CD4-positive, alpha-beta T cell (primary cell): ENCODE measurements around the gene IL31. TPM values are rescaled to one million over a fixed set of nuclear protein-coding genes. Genes with fewer than 3 reads are reported as not detected.
"Not testable (repeated sequence)": the region's sequence is repeated elsewhere in the genome, so short reads cannot be mapped to it uniquely, and the experiment has no call there.

Experiments used
- ATAC-seq: fragments of 200-7000 bp; cut with Tn5 transposase; one replicate; pipeline ENCODE4 v1.10.0; 2022; ENCODE audit warnings: mild to moderate bottlenecking; ENCODE audit not compliant: poor library complexity
- CTCF ChIA-PET: fragments of 350-600 bp; sonication (Branson Sonifier 250); formaldehyde crosslinking; loops from one replicate; lab custom pipeline; 2021; ENCODE audit warnings: antibody characterized with exemption, inconsistent platforms; lab: Charles Lee
- POLR2A ChIA-PET: fragments of 350-600 bp; sonication (Branson Sonifier 250); formaldehyde crosslinking; loops from one replicate; lab custom pipeline; 2021; ENCODE audit warnings: antibody characterized with exemption, inconsistent platforms; lab: Charles Lee
- DNase-seq, 14 experiments: peaks; one replicate each; pipeline ENCODE4 v3.0.0-alpha.2; 2013 to 2020; ENCODE audit warnings: mixed read lengths in 2 of 14
- H3K27ac ChIP-seq, 2 donors: one replicate each; pipeline versions ENCODE4 v1.5.1 to v1.7.0; 2013; ENCODE audit warnings: low read length in 2 of 2, low read depth in 1 of 2, mild to moderate bottlenecking in 1 of 2
- H3K27me3 ChIP-seq, 2 experiments: 1 replicate in 1 of 2; 2 replicates in 1 of 2; pipeline versions ENCODE4 v1.6.1 to v1.7.0; 2013; ENCODE audit warnings: low read length in 2 of 2, control low read depth in 1 of 2, mild to moderate bottlenecking in 1 of 2, moderate library complexity in 1 of 2; ENCODE audit not compliant: insufficient read depth in 2 of 2, control insufficient read depth in 1 of 2
- H3K36me3 ChIP-seq: one replicate; pipeline ENCODE4 v1.6.1; 2013; ENCODE audit warnings: low read length, control low read depth; ENCODE audit not compliant: insufficient read depth
- H3K4me1 ChIP-seq: one replicate; pipeline ENCODE4 v1.6.1; 2013; ENCODE audit warnings: low read length, control low read depth; ENCODE audit not compliant: insufficient read depth
- H3K4me3 ChIP-seq: one replicate; pipeline ENCODE4 v1.5.1; 2013; ENCODE audit warnings: mild to moderate bottlenecking, low read length, moderate library complexity
- H3K9me3 ChIP-seq, 2 experiments: 1 replicate in 1 of 2; 2 replicates in 1 of 2; pipeline versions ENCODE4 v1.6.1 to v1.7.0; 2013; ENCODE audit warnings: low read length in 2 of 2, mild to moderate bottlenecking in 2 of 2, control low read depth in 1 of 2, moderate library complexity in 1 of 2; ENCODE audit not compliant: control insufficient read depth in 1 of 2, insufficient read depth in 1 of 2
- H3K27ac Mint-ChIP-seq: one replicate; pipeline ENCODE4 v1.8.0; 2020; ENCODE audit warnings: mixed read lengths
- H3K27me3 Mint-ChIP-seq: one replicate; pipeline ENCODE4 v1.8.0; 2021; ENCODE audit warnings: mixed read lengths
- H3K36me3 Mint-ChIP-seq: one replicate; pipeline ENCODE4 v1.8.0; 2021; ENCODE audit warnings: low read depth, mixed read lengths
- H3K4me1 Mint-ChIP-seq: one replicate; pipeline ENCODE4 v1.8.0; 2021; ENCODE audit warnings: low read depth, mixed read lengths
- H3K4me3 Mint-ChIP-seq: one replicate; pipeline ENCODE4 v1.8.0; 2020; ENCODE audit warnings: mild to moderate bottlenecking, mixed read lengths
- H3K9me3 Mint-ChIP-seq: one replicate; pipeline ENCODE4 v1.8.0; 2020; ENCODE audit warnings: mixed read lengths
- intact Hi-C, 2 experiments: fragments of 100-400 bp; cut with DNase I in 1 of 2; cut with micrococcal nuclease in 1 of 2; formaldehyde crosslinking; loops; one replicate each; pipeline versions ENCODE4 v1.15.1 to v1.9.0; 2023 to 2025; cut with DNase I, micrococcal nuclease
- total RNA-seq, 174 experiments: library from RNA in 2 of 174; stranded (reverse) in 2 of 174; gene quantifications; one replicate each; pipeline ENCODE4 v1.2.3 and lab custom pipeline; 2021 to 2026
- TF ChIP-seq, protein P1 (sequence below): fragments of 200-600 bp; IDR thresholded peaks from one replicate; pipeline ENCODE4 v1.8.0; 2022; ENCODE audit warnings: antibody characterized with exemption, mild to moderate bottlenecking

IL31 gene
- total RNA-seq, 2 experiments from 2014 or later, result not detected

DNA sequence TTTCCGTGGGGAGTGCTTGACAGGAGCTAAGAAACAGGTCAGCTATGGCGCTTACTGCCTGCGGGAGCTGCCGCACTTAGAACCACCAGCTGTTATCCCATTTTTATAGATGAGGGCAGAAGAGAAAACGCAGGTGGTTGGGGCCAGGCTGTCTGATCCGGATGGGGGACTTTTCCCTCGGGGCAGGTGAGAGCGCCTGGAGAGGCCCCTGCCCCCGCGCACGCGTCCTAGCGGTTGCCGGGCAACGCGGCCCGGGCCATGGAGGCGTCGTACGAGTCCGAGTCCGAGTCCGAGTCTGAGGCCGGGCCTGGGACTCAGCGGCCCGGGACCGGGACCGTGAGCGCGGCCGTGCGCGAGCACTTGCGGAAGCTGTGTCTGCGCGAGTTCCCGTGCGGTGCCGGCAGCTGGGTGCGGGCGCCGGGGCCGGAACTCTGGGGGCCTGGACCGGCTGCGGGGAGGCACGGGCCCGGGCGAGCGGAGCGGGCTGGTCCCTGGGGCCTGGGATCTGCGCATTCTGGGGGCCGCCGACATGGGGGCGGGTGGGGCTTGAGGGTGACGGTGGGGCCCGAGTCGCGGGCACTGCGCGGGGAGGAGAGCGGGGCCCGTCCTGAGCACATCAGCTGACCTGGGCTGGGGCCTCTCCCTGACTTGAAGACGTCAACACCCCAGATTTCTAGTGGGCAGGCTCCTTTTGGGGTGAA, 9.0 kb upstream of the IL31 start, which contains the start of gene LRRC43:
Gene LRRC43 (plus strand): TSS at position 237 of the 701 bp plus-strand sequence. CDS start 22 bp downstream, at position 259.
- POLR2A ChIA-PET, result no interaction called here
- H3K4me3 ChIP-seq, result peak within 1 kb of the TSS; percentile 45
- Mint-ChIP-seq H3K27ac (no peak within 1 kb of the TSS), H3K27me3 (peaks cover 3% of the 10 kb centered on the region), H3K4me3 (peak within 1 kb of the TSS; percentile 78), H3K36me3 (no peaks in the 10 kb centered on the region), H3K9me3 (no peaks in the 10 kb centered on the region), H3K4me1 (peaks cover 3% of the 10 kb centered on the region)
- peak; percentile 77 for ATAC-seq
- CTCF ChIA-PET, result interaction anchor here (0.6 kb wide), 1 partner anchor 1399 kb away, joined by 3 read pairs; no protein-coding TSS in a partner anchor
- TF ChIP-seq, protein P1, sequence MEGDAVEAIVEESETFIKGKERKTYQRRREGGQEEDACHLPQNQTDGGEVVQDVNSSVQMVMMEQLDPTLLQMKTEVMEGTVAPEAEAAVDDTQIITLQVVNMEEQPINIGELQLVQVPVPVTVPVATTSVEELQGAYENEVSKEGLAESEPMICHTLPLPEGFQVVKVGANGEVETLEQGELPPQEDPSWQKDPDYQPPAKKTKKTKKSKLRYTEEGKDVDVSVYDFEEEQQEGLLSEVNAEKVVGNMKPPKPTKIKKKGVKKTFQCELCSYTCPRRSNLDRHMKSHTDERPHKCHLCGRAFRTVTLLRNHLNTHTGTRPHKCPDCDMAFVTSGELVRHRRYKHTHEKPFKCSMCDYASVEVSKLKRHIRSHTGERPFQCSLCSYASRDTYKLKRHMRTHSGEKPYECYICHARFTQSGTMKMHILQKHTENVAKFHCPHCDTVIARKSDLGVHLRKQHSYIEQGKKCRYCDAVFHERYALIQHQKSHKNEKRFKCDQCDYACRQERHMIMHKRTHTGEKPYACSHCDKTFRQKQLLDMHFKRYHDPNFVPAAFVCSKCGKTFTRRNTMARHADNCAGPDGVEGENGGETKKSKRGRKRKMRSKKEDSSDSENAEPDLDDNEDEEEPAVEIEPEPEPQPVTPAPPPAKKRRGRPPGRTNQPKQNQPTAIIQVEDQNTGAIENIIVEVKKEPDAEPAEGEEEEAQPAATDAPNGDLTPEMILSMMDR, result no peak
- peak in 9 of 14 experiments; percentile 17 to 62 (median 40) for DNase-seq
- no peak within 1 kb of the TSS for H3K27ac ChIP-seq
- no peaks in the 10 kb centered on the region for H3K9me3 ChIP-seq
- peaks cover 14% of the 10 kb centered on the region for H3K4me1 ChIP-seq
- no peaks in the 10 kb centered on the region for H3K27me3 ChIP-seq
- intact Hi-C loops, result no loop called here
- no peaks in the 10 kb centered on the region for H3K36me3 ChIP-seq

DNA sequence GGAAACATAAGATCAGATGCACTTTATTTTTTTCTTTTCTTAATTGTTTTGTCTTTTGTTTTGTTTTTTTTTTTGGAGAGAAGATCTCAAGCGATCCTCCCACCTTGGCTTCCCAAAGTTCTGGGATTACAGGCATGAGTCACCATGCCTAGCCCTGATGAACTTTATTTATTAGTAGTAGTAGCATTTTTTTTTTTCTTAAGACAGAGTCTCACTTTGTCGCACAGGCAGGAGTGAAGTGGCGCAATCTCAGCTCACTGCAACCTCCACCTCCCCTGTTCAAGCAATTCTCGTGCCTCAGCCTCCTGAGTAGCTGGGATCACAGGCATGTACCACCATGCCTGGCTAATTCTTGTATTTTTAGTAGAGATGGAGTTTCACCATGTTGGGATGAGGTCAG, 2.5 kb upstream of the IL31 start:
- H3K27ac ChIP-seq, DNase-seq, H3K36me3 Mint-ChIP-seq, H3K9me3 ChIP-seq, POLR2A ChIA-PET, H3K36me3 ChIP-seq, H3K4me3 Mint-ChIP-seq, H3K4me3 ChIP-seq, H3K4me1 Mint-ChIP-seq, ATAC-seq, H3K27me3 Mint-ChIP-seq, H3K9me3 Mint-ChIP-seq, H3K4me1 ChIP-seq, H3K27ac Mint-ChIP-seq, H3K27me3 ChIP-seq: not testable (repeated sequence)
- CTCF ChIA-PET, result interaction anchor here (0.6 kb wide), 1 partner anchor 99 kb away, joined by 3 read pairs; no protein-coding TSS in a partner anchor
- intact Hi-C loops, result loop anchor here in 1 of 2 experiments (10.0 kb wide), 1 partner anchor 452 kb away; no protein-coding TSS in a partner anchor

DNA sequence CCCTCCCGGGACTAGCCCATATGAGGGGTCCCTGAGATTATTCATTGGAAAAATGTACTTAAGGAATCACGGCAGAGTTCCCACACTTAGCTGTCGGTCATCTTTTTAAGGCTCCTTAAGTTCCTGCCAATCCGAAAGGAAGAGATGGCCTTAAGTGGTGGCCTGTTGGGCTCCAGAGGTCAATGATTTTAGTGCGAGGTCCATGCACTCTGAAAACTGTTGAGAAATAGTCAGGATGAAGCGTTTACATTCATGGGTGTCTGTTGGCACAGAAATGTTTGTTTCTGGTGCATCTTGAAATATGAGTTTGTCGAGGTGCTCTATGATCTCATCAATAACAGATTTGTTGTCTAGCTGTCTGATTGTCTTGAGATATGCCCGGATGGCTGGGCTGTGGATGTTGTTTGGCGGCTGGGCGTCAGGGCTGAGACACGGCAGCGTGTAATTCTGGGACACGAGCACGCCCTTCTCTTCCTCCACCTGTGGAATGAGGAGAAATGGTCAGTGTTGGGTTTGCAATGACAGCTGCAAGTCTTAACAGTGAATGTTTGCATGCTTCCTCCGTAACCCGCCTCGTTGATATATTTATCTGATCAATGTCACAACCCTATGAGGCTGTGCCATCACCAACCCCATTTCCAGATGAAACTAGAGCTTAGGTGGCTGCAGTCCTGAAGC, 1.6 kb downstream of the IL31 start:
- Histone ChIP-seq H3K36me3 (no peaks in the 10 kb centered on the region), H3K27ac (no peak overlapping the region), H3K4me3 (no peak overlapping the region), H3K27me3 (no peaks in the 10 kb centered on the region), H3K9me3 (no peaks in the 10 kb centered on the region), H3K4me1 (no peaks in the 10 kb centered on the region)
- intact Hi-C loops, result loop anchor here in 1 of 2 experiments (10.0 kb wide), 1 partner anchor 448 kb away; no protein-coding TSS in a partner anchor
- ChIA-PET CTCF (no interaction called here), POLR2A (no interaction called here)
- no peak for ATAC-seq
- H3K27me3 Mint-ChIP-seq, result no peaks in the 10 kb centered on the region
- TF ChIP-seq, protein P1, result no peak
- H3K36me3 Mint-ChIP-seq, result no peaks in the 10 kb centered on the region
- no peak overlapping the region for H3K4me3 Mint-ChIP-seq
- no peaks in the 10 kb centered on the region for H3K9me3 Mint-ChIP-seq
- DNase-seq, result no peak
- no peaks in the 10 kb centered on the region for H3K4me1 Mint-ChIP-seq
- no peak overlapping the region for H3K27ac Mint-ChIP-seq
